ENCODE data around the gene IFI30. TPM values are rescaled to one million over a fixed set of nuclear protein-coding genes. Genes with fewer than 3 reads are reported as not detected.

Gene IFI30
- polyA plus RNA-seq (ENCODE audit: insufficient read length in 4 of 4) = 10 to 100 TPM in 3 of 4 donors, 1 to 10 TPM in 1; 5.6 to 18.0 (median 12.1) TPM

- DNase-seq (ENCODE audit: low read depth in 4 of 4, low spot score in 3 of 4) = no peak
Observed at GRCh38 chr19:18173572-18174288, at the start of gene IFI30. IFI30 (plus strand) TSS chr19:18173813; CDS start chr19:18173842, 29 bp downstream.

- no peak for DNase-seq (ENCODE audit: low read depth in 4 of 4, low spot score in 3 of 4)
Observed at GRCh38 chr19:18123819-18124218, 49.8 kb upstream of the IFI30 start.

- DNase-seq (ENCODE audit: low read depth in 4 of 4, low spot score in 3 of 4) = no peak
Observed at GRCh38 chr19:18126097-18126496, 47.5 kb upstream of the IFI30 start.

GRCh38 chr19:18128044-18128443 is 45.6 kb upstream of the IFI30 start:
- DNase-seq (ENCODE audit: low read depth in 4 of 4, low spot score in 3 of 4) = no peak

GRCh38 chr19:18128805-18129204 is 44.8 kb upstream of the IFI30 start:
- DNase-seq (ENCODE audit: low read depth in 4 of 4, low spot score in 3 of 4) = no peak

GRCh38 chr19:18130523-18131242 is 42.9 kb upstream of the IFI30 start:
- DNase-seq (ENCODE audit: low read depth in 4 of 4, low spot score in 3 of 4) = no peak

GRCh38 chr19:18131841-18132596 is 41.6 kb upstream of the IFI30 start:
- DNase-seq (ENCODE audit: low read depth in 4 of 4, low spot score in 3 of 4) = no peak

GRCh38 chr19:18135712-18136584 is 37.7 kb upstream of the IFI30 start:
- DNase-seq (ENCODE audit: low read depth in 4 of 4, low spot score in 3 of 4) = no peak

- no peak for DNase-seq (ENCODE audit: low read depth in 4 of 4, low spot score in 3 of 4)
Observed at GRCh38 chr19:18137242-18137641, 36.4 kb upstream of the IFI30 start.

GRCh38 chr19:18137657-18138339 is 35.8 kb upstream of the IFI30 start:
- DNase-seq (ENCODE audit: low read depth in 4 of 4, low spot score in 3 of 4) = no peak

GRCh38 chr19:18140473-18140872 is 33.1 kb upstream of the IFI30 start:
- DNase-seq (ENCODE audit: low read depth in 4 of 4, low spot score in 3 of 4) = no peak

GRCh38 chr19:18141031-18141430 is 32.6 kb upstream of the IFI30 start:
- DNase-seq (ENCODE audit: low read depth in 4 of 4, low spot score in 3 of 4) = no peak

GRCh38 chr19:18143902-18144301 is 29.7 kb upstream of the IFI30 start:
- DNase-seq (ENCODE audit: low read depth in 4 of 4, low spot score in 3 of 4) = no peak

- DNase-seq (ENCODE audit: low read depth in 4 of 4, low spot score in 3 of 4) = no peak
Observed at GRCh38 chr19:18144361-18144760, 29.3 kb upstream of the IFI30 start.

GRCh38 chr19:18144906-18145305 is 28.7 kb upstream of the IFI30 start:
- DNase-seq (ENCODE audit: low read depth in 4 of 4, low spot score in 3 of 4) = no peak

GRCh38 chr19:18145391-18145999 is 28.1 kb upstream of the IFI30 start:
- no peak for DNase-seq (ENCODE audit: low read depth in 4 of 4, low spot score in 3 of 4)

- DNase-seq (ENCODE audit: low read depth in 4 of 4, low spot score in 3 of 4) = no peak
Observed at GRCh38 chr19:18147396-18147795, 26.2 kb upstream of the IFI30 start.

- no peak for DNase-seq (ENCODE audit: low read depth in 4 of 4, low spot score in 3 of 4)
Observed at GRCh38 chr19:18149596-18149975, 24.0 kb upstream of the IFI30 start.

Measured in left renal pelvis (tissue), 4 donors.